Muscle layer of duodenum (tissue), 2 donors: ENCODE results near the gene ARAP1.
A peak's percentile ranks its signal among the peaks of the same experiment; 100 is the strongest.

Source experiments
- H3K27ac ChIP-seq: one replicate; pipeline ENCODE4 v1.7.0; 2013; ENCODE audit warnings: mild to moderate bottlenecking, low read length
- H3K27me3 ChIP-seq: one replicate; pipeline ENCODE4 v1.7.0; 2013; ENCODE audit warnings: low read depth, mild to moderate bottlenecking, control low read depth, low read length
- H3K36me3 ChIP-seq, 2 donors: one replicate each; pipeline ENCODE4 v1.7.0; 2013; ENCODE audit warnings: low read length in 2 of 2, control low read depth in 1 of 2, mild to moderate bottlenecking in 1 of 2; ENCODE audit not compliant: insufficient read depth in 2 of 2, control insufficient read depth in 1 of 2
- H3K4me1 ChIP-seq, 2 donors: one replicate each; pipeline ENCODE4 v1.7.0; 2013; ENCODE audit warnings: low read length in 2 of 2, mild to moderate bottlenecking in 2 of 2, control low read depth in 1 of 2, moderate library complexity in 1 of 2; ENCODE audit not compliant: insufficient read depth in 2 of 2, control insufficient read depth in 1 of 2
- H3K4me3 ChIP-seq, 2 donors: one replicate each; pipeline ENCODE4 v1.7.0; 2013; ENCODE audit warnings: low read length in 2 of 2, low read depth in 1 of 2, mild to moderate bottlenecking in 1 of 2
- H3K9me3 ChIP-seq, 2 donors: one replicate each; pipeline ENCODE4 v1.7.0; 2013; ENCODE audit warnings: low read length in 2 of 2, control low read depth in 1 of 2, mild to moderate bottlenecking in 1 of 2; ENCODE audit not compliant: control insufficient read depth in 1 of 2
- donor health status: healthy.

Gene ARAP1

GRCh38 chr11:72693271-72693968, 58.8 kb downstream of the ARAP1 start:
- H3K27ac ChIP-seq = no peak overlapping the region
- no peaks in the 10 kb centered on the region for H3K27me3 ChIP-seq
- H3K4me3 ChIP-seq = no peak overlapping the region
- no peaks in the 10 kb centered on the region for H3K9me3 ChIP-seq
- peaks cover 69 to 88% of the 10 kb centered on the region in 2 donors for H3K36me3 ChIP-seq
- peaks cover 0 to 3% of the 10 kb centered on the region in 2 donors for H3K4me1 ChIP-seq

GRCh38 chr11:72692498-72693237, 59.5 kb downstream of the ARAP1 start:
- H3K36me3 ChIP-seq = peaks cover 69 to 88% of the 10 kb centered on the region in 2 donors
- no peak overlapping the region for H3K4me3 ChIP-seq
- H3K27ac ChIP-seq = no peak overlapping the region
- H3K4me1 ChIP-seq = peaks cover 0 to 3% of the 10 kb centered on the region in 2 donors
- H3K9me3 ChIP-seq = no peaks in the 10 kb centered on the region
- no peaks in the 10 kb centered on the region for H3K27me3 ChIP-seq

- peaks cover 3 to 6% of the 10 kb centered on the region in 2 donors for H3K4me1 ChIP-seq
- H3K4me3 ChIP-seq = no peak overlapping the region
- H3K27me3 ChIP-seq = no peaks in the 10 kb centered on the region
- no peaks in the 10 kb centered on the region for H3K9me3 ChIP-seq
- no peak overlapping the region for H3K27ac ChIP-seq
- peaks cover 72 to 84% of the 10 kb centered on the region in 2 donors for H3K36me3 ChIP-seq
Observed at GRCh38 chr11:72690166-72690565, 62.0 kb downstream of the ARAP1 start.

GRCh38 chr11:72688929-72689328, 63.3 kb downstream of the ARAP1 start:
- Histone ChIP-seq H3K4me3 (no peak overlapping the region), H3K27me3 (no peaks in the 10 kb centered on the region), H3K27ac (no peak overlapping the region), H3K4me1 (peaks cover 3 to 17% of the 10 kb centered on the region in 2 donors), H3K9me3 (no peaks in the 10 kb centered on the region), H3K36me3 (peaks cover 60 to 74% of the 10 kb centered on the region in 2 donors)

- H3K36me3 ChIP-seq = peaks cover 57 to 71% of the 10 kb centered on the region in 2 donors
- H3K27me3 ChIP-seq = no peaks in the 10 kb centered on the region
- H3K4me1 ChIP-seq = peaks cover 3 to 17% of the 10 kb centered on the region in 2 donors
- H3K9me3 ChIP-seq = no peaks in the 10 kb centered on the region
- H3K4me3 ChIP-seq = no peak overlapping the region
- H3K27ac ChIP-seq = no peak overlapping the region
Observed at GRCh38 chr11:72688486-72688885, 63.7 kb downstream of the ARAP1 start.

- peaks cover 51 to 60% of the 10 kb centered on the region in 2 donors for H3K36me3 ChIP-seq
- H3K4me3 ChIP-seq = no peak overlapping the region
- H3K4me1 ChIP-seq = peaks cover 3 to 17% of the 10 kb centered on the region in 2 donors
- no peak overlapping the region for H3K27ac ChIP-seq
- no peaks in the 10 kb centered on the region for H3K9me3 ChIP-seq
- no peaks in the 10 kb centered on the region for H3K27me3 ChIP-seq
Observed at GRCh38 chr11:72687326-72687725, 64.9 kb downstream of the ARAP1 start.

GRCh38 chr11:72686639-72687220, 65.5 kb downstream of the ARAP1 start:
- H3K27me3 ChIP-seq = no peaks in the 10 kb centered on the region
- H3K4me3 ChIP-seq = no peak overlapping the region
- peaks cover 3 to 17% of the 10 kb centered on the region in 2 donors for H3K4me1 ChIP-seq
- H3K9me3 ChIP-seq = no peaks in the 10 kb centered on the region
- peak overlapping the region; percentile 5 for H3K27ac ChIP-seq
- peaks cover 45 to 54% of the 10 kb centered on the region in 2 donors for H3K36me3 ChIP-seq

GRCh38 chr11:72685560-72686480, 66.4 kb downstream of the ARAP1 start:
- Histone ChIP-seq H3K27ac (no peak overlapping the region), H3K27me3 (no peaks in the 10 kb centered on the region), H3K9me3 (no peaks in the 10 kb centered on the region), H3K4me3 (no peak overlapping the region), H3K4me1 (peaks cover 3 to 26% of the 10 kb centered on the region in 2 donors), H3K36me3 (peaks cover 37 to 45% of the 10 kb centered on the region in 2 donors)

GRCh38 chr11:72684236-72684912, 67.8 kb downstream of the ARAP1 start:
- Histone ChIP-seq H3K4me1 (peaks cover 0 to 26% of the 10 kb centered on the region in 2 donors), H3K27ac (no peak overlapping the region), H3K36me3 (peaks cover 27 to 34% of the 10 kb centered on the region in 2 donors), H3K27me3 (peaks cover 9% of the 10 kb centered on the region), H3K4me3 (no peak overlapping the region), H3K9me3 (no peaks in the 10 kb centered on the region)

GRCh38 chr11:72683782-72684200, 68.4 kb downstream of the ARAP1 start:
- H3K27me3 ChIP-seq = peaks cover 9% of the 10 kb centered on the region
- H3K9me3 ChIP-seq = no peaks in the 10 kb centered on the region
- no peak overlapping the region for H3K4me3 ChIP-seq
- no peak overlapping the region for H3K27ac ChIP-seq
- peaks cover 22 to 34% of the 10 kb centered on the region in 2 donors for H3K36me3 ChIP-seq
- peaks cover 0 to 26% of the 10 kb centered on the region in 2 donors for H3K4me1 ChIP-seq
